NK-92 (cell line): Measurements from ENCODE around the gene NPC1L1.

Experiments used
- DNase-seq: peaks from one replicate; lab custom pipeline; 2025; ENCODE audit not compliant: unreplicated experiment; lab: John Stamatoyannopoulos, UW

Gene NPC1L1

DNA sequence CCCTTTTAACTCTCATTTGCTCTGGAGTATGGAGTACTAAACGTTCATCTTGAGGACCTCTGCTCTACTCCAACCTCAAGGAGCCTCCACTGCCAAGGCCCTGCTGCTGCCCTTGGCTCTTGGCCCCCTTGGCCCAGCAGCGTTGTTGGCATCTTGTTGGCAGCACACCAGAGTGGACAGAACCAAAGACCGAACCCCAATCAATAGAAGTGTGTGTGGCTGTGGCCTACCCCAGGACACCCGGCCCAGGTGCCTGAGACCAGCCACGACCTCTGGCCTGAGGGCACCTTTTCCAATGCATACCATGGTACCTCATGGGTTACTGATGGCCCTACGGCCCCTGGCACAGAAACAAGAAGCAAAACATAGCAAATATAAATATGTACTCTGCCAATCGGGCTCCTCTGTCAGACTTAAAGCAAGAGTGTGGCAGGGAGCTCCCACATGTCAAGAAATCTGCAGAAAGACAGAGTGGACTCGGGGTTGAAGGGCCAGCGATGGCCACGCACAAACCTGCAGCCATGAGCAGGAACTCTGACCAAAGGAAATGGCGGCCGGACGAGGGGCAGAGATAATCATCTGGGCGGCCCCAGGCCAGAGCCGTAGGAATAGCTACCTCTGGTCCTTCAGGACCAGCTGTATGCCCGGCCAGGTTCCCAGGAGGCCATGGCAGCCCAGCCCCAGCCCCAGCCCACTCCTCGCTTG is 2.9 kb downstream of the NPC1L1 start:
- no peak for DNase-seq

GRCh38 chr7:44537442-44537841 is 3.7 kb downstream of the NPC1L1 start:
- DNase-seq, result no peak

- DNase-seq, result no peak
Measured at GRCh38 chr7:44536090-44536489, 5.0 kb downstream of the NPC1L1 start.

GRCh38 chr7:44535348-44536064 is 5.6 kb downstream of the NPC1L1 start:
- no peak for DNase-seq

DNA sequence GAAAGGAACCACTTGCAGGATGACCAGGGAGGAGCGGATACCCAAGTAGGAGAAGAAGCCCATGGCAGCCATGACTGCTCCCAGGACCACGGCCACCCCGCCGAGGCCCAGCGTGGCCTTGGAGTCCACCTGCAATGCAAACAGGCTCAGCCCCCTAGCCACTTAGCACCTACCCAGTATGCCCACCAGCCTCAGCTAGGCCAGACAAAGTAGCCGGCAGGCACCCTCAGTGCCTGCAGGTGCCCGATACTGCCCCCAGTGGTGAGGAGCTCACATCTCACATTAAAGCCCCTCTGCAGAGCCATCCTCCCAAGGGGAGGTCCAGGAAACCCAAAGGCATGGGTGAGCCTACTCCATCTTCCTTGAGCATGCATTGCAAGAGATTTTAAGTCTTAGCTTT is 6.6 kb downstream of the NPC1L1 start:
- no peak for DNase-seq

DNA sequence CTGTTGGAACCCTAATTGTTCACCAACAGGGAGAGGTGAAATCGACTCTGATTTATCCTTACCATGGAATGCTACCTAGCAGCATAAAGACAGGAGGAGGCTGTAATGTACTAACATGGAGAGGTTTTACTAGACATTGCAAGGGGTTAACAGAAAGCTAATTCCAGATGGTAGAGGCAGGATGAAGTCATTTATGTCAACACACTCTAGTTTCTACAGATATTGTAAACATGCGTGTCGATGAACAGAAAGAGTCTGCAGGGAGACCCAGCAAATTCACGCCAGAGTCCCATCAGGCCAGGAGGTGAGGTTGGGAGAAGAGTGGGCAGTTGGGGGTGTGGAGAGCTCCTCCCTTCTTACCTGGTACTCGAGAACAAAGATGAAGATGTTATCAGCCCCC is 7.0 kb downstream of the NPC1L1 start:
- DNase-seq, result no peak

GRCh38 chr7:44533301-44534055 is 7.7 kb downstream of the NPC1L1 start:
- DNase-seq, result no peak

- no peak for DNase-seq
Measured at GRCh38 chr7:44531421-44532380, 9.4 kb downstream of the NPC1L1 start.

DNA sequence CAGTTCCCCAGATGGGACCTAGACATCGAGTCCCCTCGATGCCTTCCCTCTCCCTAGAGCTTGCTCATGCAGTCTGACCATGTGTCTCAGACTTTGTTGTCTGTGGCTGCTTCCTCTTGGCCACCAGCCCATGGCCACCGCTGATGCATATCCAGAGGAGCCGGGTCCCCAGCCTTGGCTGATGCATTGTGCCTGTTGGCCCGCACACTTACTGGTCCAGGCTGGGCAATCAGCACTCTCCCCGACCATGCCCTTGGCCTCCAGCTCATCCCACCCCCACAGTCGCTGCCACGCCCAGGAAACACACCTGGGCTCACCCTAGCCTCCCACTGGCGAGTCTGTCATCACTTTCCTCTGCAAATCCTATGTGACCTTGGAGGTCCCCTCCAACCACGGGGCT is 10.1 kb downstream of the NPC1L1 start:
- DNase-seq, result no peak

DNA sequence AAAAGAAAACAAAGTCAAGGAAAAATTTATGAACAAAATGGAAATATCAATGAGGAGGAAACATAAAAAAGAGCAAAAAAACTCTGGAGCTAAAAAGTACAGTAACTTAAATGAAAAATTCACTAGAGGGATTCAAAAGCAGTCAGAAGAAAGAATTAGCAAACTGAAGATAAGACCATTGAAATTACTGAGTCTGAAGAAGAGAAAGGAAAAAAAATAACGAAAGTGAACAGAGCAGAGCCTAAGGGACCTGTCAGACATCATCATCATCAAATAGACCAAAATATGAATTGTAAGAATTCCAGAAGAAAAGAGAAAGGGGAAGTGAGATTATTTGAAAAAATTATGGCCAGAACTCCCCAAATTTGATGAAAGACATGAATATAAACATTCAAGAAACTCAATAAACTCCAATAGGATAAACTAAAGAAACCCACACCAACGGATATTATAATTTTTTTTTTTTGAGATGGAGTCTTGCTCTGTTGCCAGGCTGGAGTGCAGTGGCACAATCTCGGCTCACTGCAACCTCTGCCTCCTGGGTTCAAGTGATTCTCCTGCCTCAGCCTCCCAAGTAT is 16.2 kb downstream of the NPC1L1 start:
- no peak for DNase-seq

GRCh38 chr7:44522315-44522714 is 18.8 kb downstream of the NPC1L1 start:
- DNase-seq, result no peak

DNA sequence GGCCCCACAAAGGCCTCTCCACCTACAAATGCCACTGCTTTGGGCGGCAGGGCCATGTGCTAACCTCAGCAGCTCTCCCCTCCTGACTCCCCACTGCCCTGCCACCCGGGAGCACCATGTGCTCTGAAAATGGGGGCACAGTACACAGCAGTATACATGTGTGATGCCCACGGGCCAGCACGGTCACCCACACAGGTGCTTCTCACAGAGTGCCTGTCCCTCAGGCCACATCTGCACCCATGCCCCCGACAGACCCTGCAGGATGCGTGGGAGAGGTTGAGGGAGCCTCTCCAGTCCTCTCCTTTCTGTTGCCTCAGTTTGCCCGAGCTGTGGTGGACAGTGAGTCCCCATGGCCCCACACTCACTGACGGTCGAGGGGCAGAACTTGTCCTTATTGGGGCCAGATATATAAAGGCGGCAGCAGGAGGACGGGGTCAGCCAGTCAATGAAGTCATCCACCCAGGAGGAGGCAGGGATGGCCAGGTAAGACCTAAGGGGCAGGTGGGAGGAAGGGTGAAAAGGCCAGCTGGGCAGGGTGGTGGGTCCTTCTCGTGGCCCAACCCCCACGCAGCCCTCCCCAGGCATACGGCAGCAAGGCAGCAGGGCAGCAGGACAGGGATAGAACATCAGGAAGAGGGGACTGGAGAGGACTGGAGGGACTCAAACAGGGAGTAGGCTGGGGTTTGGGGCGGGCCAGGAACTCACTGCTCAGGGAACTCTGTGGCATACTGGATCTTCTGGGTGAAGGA is 19.6 kb downstream of the NPC1L1 start:
- no peak for DNase-seq

GRCh38 chr7:44520574-44520973 is 20.6 kb downstream of the NPC1L1 start:
- no peak for DNase-seq

DNA sequence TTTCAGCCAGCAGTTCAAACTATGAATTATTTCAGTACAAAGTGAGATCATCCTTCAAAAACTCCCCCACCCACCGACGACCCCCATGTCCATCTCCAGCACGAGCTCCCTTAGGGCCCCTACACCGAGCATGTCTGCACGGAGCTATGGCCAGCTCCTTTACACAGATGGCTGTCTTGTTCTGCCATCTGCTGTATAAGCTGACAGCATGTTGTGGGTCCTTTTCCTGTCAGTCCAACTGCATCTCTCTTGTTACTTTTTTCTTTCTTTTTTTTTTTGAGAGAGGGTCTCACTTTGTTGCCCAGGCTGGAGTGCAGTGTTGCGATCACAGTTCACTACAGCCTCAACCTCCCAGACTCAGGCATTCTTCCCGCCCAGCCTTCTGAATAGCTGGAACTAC is 21.6 kb downstream of the NPC1L1 start:
- no peak for DNase-seq

DNA sequence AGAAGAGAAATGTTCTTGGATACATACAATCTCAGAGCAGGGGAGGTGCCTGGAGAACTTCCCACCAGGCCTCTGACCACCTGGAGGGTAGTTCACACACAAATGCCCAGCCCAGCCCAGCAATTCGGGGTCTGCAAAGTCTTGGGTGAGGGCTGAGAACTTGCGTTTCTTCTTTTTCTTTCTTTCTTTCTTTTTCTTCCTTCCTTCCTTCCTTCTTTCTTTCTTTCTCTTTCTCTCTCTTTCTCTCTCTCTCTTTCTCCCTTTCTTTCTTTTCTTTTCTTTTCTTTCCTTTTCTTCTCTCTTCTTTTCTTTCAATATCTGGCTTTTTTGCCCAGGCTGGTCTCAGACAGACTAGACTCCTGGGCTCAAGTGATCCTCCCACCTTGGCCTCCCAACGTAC is 22.4 kb downstream of the NPC1L1 start:
- no peak for DNase-seq

DNA sequence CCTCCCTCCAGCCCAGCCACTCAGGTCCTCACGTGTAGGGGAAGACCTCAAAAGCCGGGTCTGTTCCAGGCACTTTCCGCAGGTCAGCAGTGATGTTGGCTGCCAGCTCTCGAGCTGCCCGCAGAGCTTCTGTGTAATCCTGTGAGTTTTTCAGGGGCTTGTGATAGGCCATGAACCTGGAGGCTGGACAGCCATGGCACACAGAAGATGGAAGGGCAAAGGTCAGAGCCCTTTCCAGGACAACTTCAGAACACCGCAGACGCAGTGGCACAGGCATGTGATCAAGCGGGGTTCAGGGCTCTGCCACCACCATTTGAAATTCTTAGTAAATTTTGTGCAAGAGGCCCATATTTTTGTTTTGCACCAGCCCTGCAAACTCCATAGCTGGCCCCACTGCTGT is 24.0 kb downstream of the NPC1L1 start:
- DNase-seq, result no peak

- DNase-seq, result no peak
Measured at GRCh38 chr7:44515590-44516268, 25.4 kb downstream of the NPC1L1 start.

- no peak for DNase-seq
Measured at GRCh38 chr7:44512736-44513135, 28.4 kb downstream of the NPC1L1 start.

DNA sequence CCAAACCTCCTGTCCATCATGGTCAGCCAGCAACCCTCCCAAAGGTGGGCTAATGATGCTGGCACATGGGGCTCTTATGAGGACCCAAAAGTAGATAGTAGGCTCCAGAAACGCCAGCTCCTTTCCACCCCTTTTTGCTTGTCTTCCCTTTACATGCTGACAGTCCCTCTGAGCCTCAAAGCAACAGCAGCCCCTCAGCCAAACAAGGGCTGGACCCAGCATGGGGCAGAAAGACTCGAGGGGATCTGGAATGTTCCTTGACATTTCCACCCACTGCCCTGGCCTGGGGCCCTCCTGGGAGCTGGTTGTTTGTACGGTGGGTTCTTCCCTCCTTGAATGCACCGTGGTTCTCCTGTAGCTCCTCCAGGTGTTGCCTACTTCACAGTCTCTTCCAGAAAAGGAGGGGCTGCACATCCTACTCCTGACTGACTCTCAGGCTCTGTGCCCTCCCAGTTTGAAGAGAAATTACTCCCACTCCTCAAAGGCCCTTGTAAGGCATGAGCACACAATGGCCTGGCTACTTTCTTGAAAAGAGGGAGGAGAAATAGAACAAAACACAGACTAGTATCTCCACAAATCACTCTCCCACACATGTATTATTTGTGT is 29.2 kb downstream of the NPC1L1 start:
- DNase-seq, result no peak
